Stimulated activated naive CD8-positive, alpha-beta T cell treated with anti-CD3 and anti-CD28 coated beads, Interleukin-15, Interleukin-2, amounts not matched to agents 100 U/mL and 50 U/mL, for 24 hours (primary cell): ENCODE results near the gene CES5A.
"Not testable (repeated sequence)": the region's sequence is repeated elsewhere in the genome, so short reads cannot be mapped to it uniquely, and the experiment has no call there.

Experiments used
- ATAC-seq: fragments of 150-1000 bp; cut with Tn5 transposase; one replicate; pipeline ENCODE4 v1.10.0; 2021
- DNase-seq: peaks from one replicate; pipeline ENCODE4 v3.0.0; 2021

Gene CES5A

GRCh38 chr16:55829232-55829631 lies 45.9 kb downstream of the CES5A start:
- ATAC-seq, DNase-seq: not testable (repeated sequence)

DNA sequence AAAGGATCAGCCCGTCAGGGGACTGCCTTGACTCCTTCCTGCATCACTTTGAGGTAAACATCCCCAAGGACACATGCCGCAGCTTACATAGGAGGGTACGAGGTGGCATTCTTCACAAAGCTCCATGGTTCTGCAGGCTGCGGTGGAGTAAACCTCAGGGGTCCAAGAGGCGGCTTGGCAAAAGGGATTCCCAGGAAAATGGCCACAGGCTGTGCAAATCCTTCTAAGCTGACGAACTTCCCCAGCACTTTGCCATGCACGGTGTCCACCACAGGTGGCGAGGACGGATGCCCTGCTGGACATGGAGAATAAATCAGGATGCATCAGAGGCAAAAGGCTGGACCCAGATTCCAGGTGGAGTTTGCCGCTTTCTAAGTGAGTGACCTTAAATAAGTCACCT lies 46.5 kb downstream of the CES5A start:
- DNase-seq (no peak), ATAC-seq (no peak)

- DNase-seq = no peak
- ATAC-seq = no peak
Measured at GRCh38 chr16:55825115-55825728, 50.0 kb downstream of the CES5A start.

DNA sequence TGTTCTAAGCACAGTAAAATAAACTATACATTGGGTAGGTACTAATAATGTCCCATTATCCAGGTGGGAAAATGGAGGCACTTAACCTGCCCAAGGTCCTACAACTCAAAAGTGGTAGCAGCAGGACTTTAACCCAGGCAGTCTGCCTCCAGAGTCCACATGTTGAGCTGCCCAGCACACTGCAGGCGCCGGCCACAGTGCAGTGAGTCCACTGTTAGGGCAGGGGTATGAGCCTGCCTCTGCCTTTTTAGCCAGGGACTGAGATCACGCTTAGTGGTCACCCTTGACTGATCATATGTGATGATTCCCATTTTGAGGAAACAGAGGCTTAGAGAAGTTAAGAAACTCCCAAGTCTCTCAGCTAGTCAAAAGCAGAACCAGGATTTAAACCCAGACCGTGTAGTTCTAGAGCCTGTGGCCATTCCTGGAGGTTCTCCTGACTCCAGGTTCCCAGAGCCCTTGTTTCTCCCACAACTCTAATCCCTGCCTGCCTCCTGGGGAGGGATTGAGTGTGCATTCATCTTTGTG lies 50.6 kb downstream of the CES5A start:
- ATAC-seq (no peak), DNase-seq (no peak)

GRCh38 chr16:55822280-55822810 lies 52.8 kb downstream of the CES5A start:
- DNase-seq (no peak), ATAC-seq (no peak)

GRCh38 chr16:55821210-55821609 lies 54.0 kb downstream of the CES5A start:
- DNase-seq (no peak), ATAC-seq (no peak)

GRCh38 chr16:55820615-55821014 lies 54.6 kb downstream of the CES5A start:
- no peak for ATAC-seq
- DNase-seq = no peak

- DNase-seq (no peak), ATAC-seq (no peak)
Measured at GRCh38 chr16:55817236-55817912, 57.8 kb downstream of the CES5A start.

DNA sequence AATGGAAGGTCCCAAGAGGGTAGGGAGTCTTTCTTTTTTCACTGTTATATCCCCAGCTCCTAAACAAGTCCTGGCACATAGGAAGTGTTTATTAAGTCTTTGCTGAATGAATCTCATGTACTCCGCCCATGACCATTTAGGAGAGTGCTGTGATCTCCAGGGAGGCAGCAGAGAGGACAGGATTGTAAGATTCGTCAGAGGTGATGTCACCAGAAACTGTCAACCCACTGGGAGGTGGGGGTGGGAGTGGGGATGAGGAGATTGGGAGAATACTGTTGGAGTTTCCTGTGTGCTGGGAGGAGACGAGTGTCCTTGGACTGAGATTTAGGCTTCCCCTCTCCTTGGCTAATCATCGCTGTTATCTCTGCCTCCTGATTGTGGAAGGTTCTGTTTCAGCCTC lies 59.0 kb downstream of the CES5A start:
- DNase-seq, ATAC-seq: not testable (repeated sequence)

DNA sequence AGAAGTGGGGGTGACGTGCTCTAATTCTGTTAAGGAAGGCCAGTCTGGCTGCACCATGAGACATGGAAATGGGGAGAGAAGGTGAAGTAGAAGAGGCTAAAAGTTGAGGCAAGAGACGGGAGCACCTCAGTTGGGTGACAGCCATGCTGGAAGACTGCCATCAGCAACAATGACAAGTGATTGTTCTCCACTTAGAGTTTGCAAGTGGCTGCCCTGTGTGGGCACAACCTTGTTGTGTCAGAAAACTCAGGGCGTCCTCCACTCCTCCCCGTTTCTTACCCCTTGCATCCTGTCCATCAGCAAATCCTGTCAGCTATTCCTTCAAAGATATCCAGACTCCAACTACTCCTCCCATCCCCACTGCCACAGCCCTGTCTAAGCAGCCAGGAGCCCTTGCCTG lies 59.9 kb downstream of the CES5A start:
- ATAC-seq = no peak
- no peak for DNase-seq

GRCh38 chr16:55814174-55814573 lies 61.0 kb downstream of the CES5A start:
- DNase-seq, ATAC-seq: not testable (repeated sequence)

DNA sequence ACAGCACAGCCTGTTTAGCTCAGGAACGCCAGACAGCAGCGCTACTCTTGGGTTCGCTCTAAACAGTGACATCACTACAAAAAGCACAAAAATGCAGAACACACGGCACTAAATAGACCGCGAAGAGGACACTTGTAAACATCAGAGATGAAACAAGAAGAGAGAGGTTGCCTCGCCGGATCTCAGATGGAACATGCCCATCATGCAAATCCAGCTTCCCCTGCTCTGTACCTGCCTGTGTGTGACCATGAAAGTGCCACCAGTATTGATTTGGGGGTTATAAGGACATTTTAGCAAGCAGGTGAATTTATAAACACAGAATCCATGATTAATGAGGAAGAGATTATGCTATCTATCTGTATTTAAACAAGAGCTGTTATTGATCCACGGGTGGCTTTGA lies 61.4 kb downstream of the CES5A start:
- DNase-seq, ATAC-seq: not testable (repeated sequence)

GRCh38 chr16:55812951-55813350 lies 62.2 kb downstream of the CES5A start:
- DNase-seq = no peak
- ATAC-seq = no peak

DNA sequence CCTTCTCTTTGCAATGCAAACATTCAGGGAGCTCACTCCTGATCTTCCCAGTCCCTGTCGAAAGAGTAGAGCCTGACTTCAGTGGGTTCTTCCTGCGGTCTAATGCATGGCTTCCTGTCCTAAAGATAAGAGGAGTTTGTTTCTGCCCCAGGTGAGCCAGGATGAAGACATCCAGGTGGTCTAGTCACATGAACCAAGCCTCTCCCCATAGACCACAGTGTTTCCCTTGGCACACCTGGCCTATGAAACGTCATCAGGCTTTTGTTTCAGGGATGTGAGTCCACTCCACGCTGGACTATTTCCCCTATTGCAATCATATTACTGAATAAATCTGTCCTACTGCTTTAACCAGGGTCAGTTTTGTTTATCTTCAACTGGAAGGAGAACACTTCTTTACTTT lies 63.4 kb downstream of the CES5A start:
- no peak for DNase-seq
- no peak for ATAC-seq

DNA sequence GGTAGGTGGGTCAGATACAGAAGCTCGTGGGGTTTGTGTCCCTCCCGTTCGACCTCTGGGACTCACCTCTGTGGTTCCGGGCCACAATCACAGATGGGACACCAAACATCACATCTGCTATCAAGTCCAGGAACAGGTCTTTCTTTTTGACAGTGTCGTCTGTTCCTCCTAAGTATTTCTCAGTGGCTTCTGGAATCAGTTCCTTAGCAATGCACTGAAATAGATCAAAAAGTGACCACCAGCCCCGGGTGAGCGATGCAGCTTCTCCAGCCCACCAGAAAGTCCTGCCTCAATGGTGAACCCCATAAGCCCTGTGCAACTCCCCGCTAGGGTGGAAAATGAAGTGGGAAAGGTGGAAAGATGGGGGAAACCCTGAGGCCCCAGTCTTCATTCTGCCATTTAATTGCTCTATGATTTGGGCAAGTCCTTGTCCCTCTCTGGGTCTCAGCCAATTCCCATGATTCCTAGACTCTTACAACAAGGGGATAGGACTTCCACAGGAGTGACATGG lies 64.7 kb downstream of the CES5A start:
- ATAC-seq (no peak), DNase-seq (no peak)

- DNase-seq (no peak), ATAC-seq (no peak)
Measured at GRCh38 chr16:55809851-55810250, 65.3 kb downstream of the CES5A start.

DNA sequence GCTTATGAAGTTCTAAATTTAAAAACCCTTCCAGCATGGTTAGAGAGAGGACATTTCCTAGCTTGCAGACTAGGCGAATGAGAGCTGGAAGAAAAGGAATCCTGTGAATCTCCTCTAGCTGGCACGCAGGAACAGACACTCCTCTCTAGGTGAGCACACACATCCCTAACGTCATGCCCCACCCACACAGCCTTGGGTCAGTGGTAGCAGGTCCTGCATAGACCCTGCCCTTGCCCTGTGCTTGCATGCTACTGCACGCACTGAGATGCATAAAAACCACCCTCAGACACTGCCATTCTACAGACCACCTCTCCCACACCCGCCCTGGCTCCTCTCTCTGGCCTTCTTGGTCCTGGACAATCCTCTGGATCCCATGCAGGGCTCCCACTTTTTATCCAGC lies 65.8 kb downstream of the CES5A start:
- ATAC-seq (no peak), DNase-seq (no peak)

DNA sequence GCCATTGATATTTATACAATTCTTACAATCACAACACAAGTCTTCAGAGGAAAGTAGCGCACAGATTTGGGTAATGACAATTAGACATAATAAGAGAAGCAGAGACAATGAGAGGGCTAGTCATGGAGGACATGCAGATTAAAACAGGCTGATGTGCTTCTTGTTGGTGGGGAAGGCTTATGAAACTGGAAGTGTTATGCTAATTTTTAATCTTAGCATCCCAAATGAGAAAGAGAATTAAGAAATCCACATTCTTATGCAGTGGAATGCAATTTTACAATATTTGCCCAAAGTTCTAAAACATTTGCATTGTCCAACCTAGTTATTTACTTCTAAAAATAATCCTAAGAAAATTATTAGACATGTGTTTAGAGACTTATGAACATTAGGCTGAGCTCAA lies 66.9 kb downstream of the CES5A start:
- not testable (repeated sequence) for ATAC-seq, DNase-seq

DNA sequence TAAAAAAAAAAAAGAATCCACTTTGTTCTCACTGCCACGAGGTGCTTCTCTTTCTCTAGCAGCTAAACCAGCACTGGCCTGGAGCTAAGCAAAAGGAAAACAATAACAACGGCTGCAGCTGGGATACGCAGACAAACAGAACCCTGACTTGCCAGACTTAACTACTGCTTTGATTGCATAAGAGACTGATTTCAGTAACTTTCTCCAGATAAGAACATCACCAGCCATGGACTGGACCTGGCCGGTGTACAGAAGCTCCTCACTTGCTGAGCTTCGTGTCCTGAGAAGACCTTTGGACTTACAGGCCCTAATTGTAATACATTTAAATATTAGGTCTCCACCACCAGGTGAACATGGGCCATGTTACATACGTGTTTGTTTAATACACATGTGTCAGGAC lies 70.1 kb downstream of the CES5A start:
- ATAC-seq, DNase-seq: not testable (repeated sequence)

- DNase-seq, ATAC-seq: not testable (repeated sequence)
Measured at GRCh38 chr16:55803681-55804080, 71.5 kb downstream of the CES5A start.
